Neuron (in vitro differentiated cells): Measurements from ENCODE around the gene ADGRA1.
"Not testable (repeated sequence)": the region's sequence is repeated elsewhere in the genome, so short reads cannot be mapped to it uniquely, and the experiment has no call there.

Experiments used
- H2AFZ ChIP-seq: one replicate; pipeline ENCODE4 v1.6.1; 2013; ENCODE audit warnings: low read depth, mild to moderate bottlenecking, inconsistent platforms, low read length, moderate library complexity
- H3K27me3 ChIP-seq: one replicate; pipeline ENCODE4 v1.6.1; 2013; ENCODE audit warnings: low read length; ENCODE audit not compliant: insufficient read depth
- H3K36me3 ChIP-seq: one replicate; pipeline ENCODE4 v1.6.1; 2013; ENCODE audit warnings: low read length; ENCODE audit not compliant: insufficient read depth
- H3K4me1 ChIP-seq: one replicate; pipeline ENCODE4 v1.6.1; 2013; ENCODE audit warnings: low read length; ENCODE audit not compliant: insufficient read depth
- H3K4me3 ChIP-seq: 2 replicates; pipeline ENCODE4 v1.5.1; 2013; ENCODE audit warnings: mild to moderate bottlenecking, low read length, moderate library complexity
- H3K9me3 ChIP-seq: one replicate; pipeline ENCODE4 v1.6.1; 2013; ENCODE audit warnings: low read length

ADGRA1 gene

GRCh38 chr10:133173860-133174640 lies 86.3 kb downstream of the ADGRA1 start:
- H3K4me3 ChIP-seq, result no peak overlapping the region
- no peaks in the 10 kb centered on the region for H3K27me3 ChIP-seq
- H3K36me3 ChIP-seq, result peaks cover 3% of the 10 kb centered on the region
- H3K9me3 ChIP-seq, result no peaks in the 10 kb centered on the region
- no peak overlapping the region for H2AFZ ChIP-seq
- H3K4me1 ChIP-seq, result no peaks in the 10 kb centered on the region

- H3K9me3 ChIP-seq, result no peaks in the 10 kb centered on the region
- H3K4me3 ChIP-seq, result no peak overlapping the region
- H3K27me3 ChIP-seq, result no peaks in the 10 kb centered on the region
Measured at GRCh38 chr10:133174689-133175263, 87.1 kb downstream of the ADGRA1 start.

GRCh38 chr10:133175624-133176023 lies 87.9 kb downstream of the ADGRA1 start:
- H3K27me3 ChIP-seq, H3K4me1 ChIP-seq, H3K4me3 ChIP-seq, H2AFZ ChIP-seq, H3K36me3 ChIP-seq, H3K9me3 ChIP-seq: not testable (repeated sequence)

More at GRCh38 chr10:133174689-133175263, 87.1 kb downstream of the ADGRA1 start:
- Histone ChIP-seq H2AFZ (no peak overlapping the region), H3K4me1 (no peaks in the 10 kb centered on the region), H3K36me3 (peaks cover 3% of the 10 kb centered on the region)

GRCh38 chr10:133176546-133176945 lies 88.8 kb downstream of the ADGRA1 start:
- no peak overlapping the region for H3K4me3 ChIP-seq
- no peak overlapping the region for H2AFZ ChIP-seq

GRCh38 chr10:133177380-133178157 lies 89.8 kb downstream of the ADGRA1 start:
- Histone ChIP-seq H3K27me3 (no peaks in the 10 kb centered on the region), H3K9me3 (no peaks in the 10 kb centered on the region), H3K4me3 (no peak overlapping the region), H3K36me3 (no peaks in the 10 kb centered on the region), H2AFZ (no peak overlapping the region), H3K4me1 (no peaks in the 10 kb centered on the region)

More at GRCh38 chr10:133176546-133176945, 88.8 kb downstream of the ADGRA1 start:
- Histone ChIP-seq H3K27me3 (no peaks in the 10 kb centered on the region), H3K36me3 (no peaks in the 10 kb centered on the region), H3K9me3 (no peaks in the 10 kb centered on the region), H3K4me1 (no peaks in the 10 kb centered on the region)

- no peaks in the 10 kb centered on the region for H3K27me3 ChIP-seq
- no peak overlapping the region for H3K4me3 ChIP-seq
- no peaks in the 10 kb centered on the region for H3K9me3 ChIP-seq
- H2AFZ ChIP-seq, result no peak overlapping the region
- H3K36me3 ChIP-seq, result no peaks in the 10 kb centered on the region
- H3K4me1 ChIP-seq, result no peaks in the 10 kb centered on the region
Measured at GRCh38 chr10:133178357-133179127, 90.8 kb downstream of the ADGRA1 start.

- H3K9me3 ChIP-seq, result no peaks in the 10 kb centered on the region
- H3K4me1 ChIP-seq, result no peaks in the 10 kb centered on the region
- no peaks in the 10 kb centered on the region for H3K27me3 ChIP-seq
- H3K4me3 ChIP-seq, result no peak overlapping the region
- no peak overlapping the region for H2AFZ ChIP-seq
- no peaks in the 10 kb centered on the region for H3K36me3 ChIP-seq
Measured at GRCh38 chr10:133179128-133179520, 91.4 kb downstream of the ADGRA1 start.

- no peak overlapping the region for H3K4me3 ChIP-seq
- H3K27me3 ChIP-seq, result no peaks in the 10 kb centered on the region
- H3K9me3 ChIP-seq, result no peaks in the 10 kb centered on the region
- H3K36me3 ChIP-seq, result no peaks in the 10 kb centered on the region
- H3K4me1 ChIP-seq, result no peaks in the 10 kb centered on the region
- H2AFZ ChIP-seq, result no peak overlapping the region
Measured at GRCh38 chr10:133179651-133180050, 91.9 kb downstream of the ADGRA1 start.

GRCh38 chr10:133180192-133180964 lies 92.7 kb downstream of the ADGRA1 start:
- H3K9me3 ChIP-seq, result no peaks in the 10 kb centered on the region
- H3K4me3 ChIP-seq, result no peak overlapping the region
- H2AFZ ChIP-seq, result no peak overlapping the region
- H3K27me3 ChIP-seq, result no peaks in the 10 kb centered on the region
- no peaks in the 10 kb centered on the region for H3K4me1 ChIP-seq
- H3K36me3 ChIP-seq, result no peaks in the 10 kb centered on the region

GRCh38 chr10:133180965-133181639 lies 93.4 kb downstream of the ADGRA1 start:
- Histone ChIP-seq H3K27me3 (no peaks in the 10 kb centered on the region), H3K36me3 (no peaks in the 10 kb centered on the region), H3K4me1 (no peaks in the 10 kb centered on the region), H2AFZ (no peak overlapping the region), H3K9me3 (no peaks in the 10 kb centered on the region), H3K4me3 (no peak overlapping the region)
